Measurements from ENCODE around the gene PSME3. TPM values are rescaled to one million over a fixed set of nuclear protein-coding genes. Genes with fewer than 3 reads are reported as not detected.
A peak's percentile ranks its signal among the peaks of the same experiment; 100 is the strongest.

The PSME3 gene
- total RNA-seq, 1 donor from 2014 or later = 108 TPM

DNA sequence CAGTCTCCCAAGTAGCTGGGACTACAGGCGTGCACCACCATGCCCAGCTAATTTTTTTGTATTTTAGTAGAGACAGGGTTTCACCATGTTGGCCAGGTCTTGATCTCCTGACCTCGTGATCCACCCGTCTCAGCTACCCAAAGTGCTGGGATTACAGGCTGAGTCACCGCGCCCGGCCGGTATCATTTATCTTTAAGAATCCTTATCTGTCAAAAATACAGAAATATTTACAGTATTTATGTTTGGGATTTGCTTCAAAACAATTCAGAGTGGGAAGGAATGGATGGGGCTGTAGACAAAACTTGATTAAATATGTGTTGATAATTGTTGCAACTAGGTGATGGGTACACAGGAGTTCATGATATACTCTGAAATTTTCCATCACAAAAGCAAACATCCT lies 12.0 kb upstream of the PSME3 start:
- Mint-ChIP-seq H3K4me1 (peaks cover 9% of the 10 kb centered on the region), H3K27ac (no peak overlapping the region), H3K4me3 (no peak overlapping the region), H3K27me3 (ENCODE audit: insufficient read depth, low read depth) (peaks cover 4% of the 10 kb centered on the region), H3K9me3 (no peaks in the 10 kb centered on the region), H3K36me3 (peaks cover 8% of the 10 kb centered on the region)
- no peak overlapping the region for H3K9ac ChIP-seq
- H3K9me3 ChIP-seq (ENCODE audit: low read depth) = no peaks in the 10 kb centered on the region
- H3K79me2 ChIP-seq (ENCODE audit: low read depth) = peaks cover 20% of the 10 kb centered on the region
- no peak overlapping the region for H2AFZ ChIP-seq (replicated peaks)
- H3K4me2 ChIP-seq = no peak overlapping the region
- peaks cover 1% of the 10 kb centered on the region for H3K27me3 ChIP-seq
- no peaks in the 10 kb centered on the region for H3K4me1 ChIP-seq
- H3K4me3 ChIP-seq = no peak overlapping the region
- H4K20me1 ChIP-seq (ENCODE audit: low read depth) = no peaks in the 10 kb centered on the region
- peaks cover 18% of the 10 kb centered on the region for H3F3A ChIP-seq (ENCODE audit: low read depth)
- no peak overlapping the region for H3K27ac ChIP-seq
- H3K36me3 ChIP-seq = no peaks in the 10 kb centered on the region
- no peak for DNase-seq (ENCODE audit: low spot score)
- TF ChIP-seq EZH2 (IDR thresholded peaks at IDR 0.05) (no peak), EZH2phosphoT487 (IDR thresholded peaks at IDR 0.05) (no peak)
- TF ChIP-seq, protein P1, sequence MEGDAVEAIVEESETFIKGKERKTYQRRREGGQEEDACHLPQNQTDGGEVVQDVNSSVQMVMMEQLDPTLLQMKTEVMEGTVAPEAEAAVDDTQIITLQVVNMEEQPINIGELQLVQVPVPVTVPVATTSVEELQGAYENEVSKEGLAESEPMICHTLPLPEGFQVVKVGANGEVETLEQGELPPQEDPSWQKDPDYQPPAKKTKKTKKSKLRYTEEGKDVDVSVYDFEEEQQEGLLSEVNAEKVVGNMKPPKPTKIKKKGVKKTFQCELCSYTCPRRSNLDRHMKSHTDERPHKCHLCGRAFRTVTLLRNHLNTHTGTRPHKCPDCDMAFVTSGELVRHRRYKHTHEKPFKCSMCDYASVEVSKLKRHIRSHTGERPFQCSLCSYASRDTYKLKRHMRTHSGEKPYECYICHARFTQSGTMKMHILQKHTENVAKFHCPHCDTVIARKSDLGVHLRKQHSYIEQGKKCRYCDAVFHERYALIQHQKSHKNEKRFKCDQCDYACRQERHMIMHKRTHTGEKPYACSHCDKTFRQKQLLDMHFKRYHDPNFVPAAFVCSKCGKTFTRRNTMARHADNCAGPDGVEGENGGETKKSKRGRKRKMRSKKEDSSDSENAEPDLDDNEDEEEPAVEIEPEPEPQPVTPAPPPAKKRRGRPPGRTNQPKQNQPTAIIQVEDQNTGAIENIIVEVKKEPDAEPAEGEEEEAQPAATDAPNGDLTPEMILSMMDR (IDR thresholded peaks at IDR 0.05) = no peak

DNA sequence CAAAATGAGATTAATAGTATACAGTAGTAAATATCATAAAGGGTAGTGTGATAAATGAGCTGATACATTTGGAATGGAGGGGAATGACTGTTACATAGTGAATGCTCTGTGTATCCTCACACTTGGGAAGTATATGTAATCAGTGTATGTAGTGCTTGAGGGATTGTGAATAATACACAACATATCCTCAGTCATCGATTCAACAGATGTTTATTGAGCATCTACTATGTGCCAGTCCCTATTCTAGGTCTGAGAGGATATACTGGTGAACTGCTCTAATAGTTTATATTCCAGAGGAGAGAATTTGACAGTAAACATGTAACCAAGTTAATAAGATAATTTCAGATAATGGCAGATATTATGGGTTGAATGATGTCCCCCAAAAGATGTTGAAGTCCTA lies 5.7 kb upstream of the PSME3 start:
- Histone ChIP-seq H3K9me3 (ENCODE audit: low read depth) (no peaks in the 10 kb centered on the region), H3F3A (ENCODE audit: low read depth) (peaks cover 11% of the 10 kb centered on the region), H3K27ac (no peak overlapping the region), H3K79me2 (ENCODE audit: low read depth) (peaks cover 19% of the 10 kb centered on the region), H4K20me1 (ENCODE audit: low read depth) (no peaks in the 10 kb centered on the region), H3K4me1 (peaks cover 4% of the 10 kb centered on the region), H3K4me2 (no peak overlapping the region), H2AFZ (replicated peaks) (no peak overlapping the region), H3K4me3 (no peak overlapping the region), H3K36me3 (no peaks in the 10 kb centered on the region), H3K27me3 (peaks cover 29% of the 10 kb centered on the region), H3K9ac (no peak overlapping the region)
- H3K27ac Mint-ChIP-seq = no peak overlapping the region
- H3K4me3 Mint-ChIP-seq = no peak overlapping the region
- H3K27me3 Mint-ChIP-seq (ENCODE audit: insufficient read depth, low read depth) = peaks cover 6% of the 10 kb centered on the region
- H3K36me3 Mint-ChIP-seq = no peaks in the 10 kb centered on the region
- H3K9me3 Mint-ChIP-seq = no peaks in the 10 kb centered on the region
- peaks cover 13% of the 10 kb centered on the region for H3K4me1 Mint-ChIP-seq
- no peak for DNase-seq (ENCODE audit: low spot score)
- TF ChIP-seq EZH2 (IDR thresholded peaks at IDR 0.05) (no peak), EZH2phosphoT487 (IDR thresholded peaks at IDR 0.05) (no peak)
- TF ChIP-seq, protein P1 (IDR thresholded peaks at IDR 0.05) = no peak

DNA sequence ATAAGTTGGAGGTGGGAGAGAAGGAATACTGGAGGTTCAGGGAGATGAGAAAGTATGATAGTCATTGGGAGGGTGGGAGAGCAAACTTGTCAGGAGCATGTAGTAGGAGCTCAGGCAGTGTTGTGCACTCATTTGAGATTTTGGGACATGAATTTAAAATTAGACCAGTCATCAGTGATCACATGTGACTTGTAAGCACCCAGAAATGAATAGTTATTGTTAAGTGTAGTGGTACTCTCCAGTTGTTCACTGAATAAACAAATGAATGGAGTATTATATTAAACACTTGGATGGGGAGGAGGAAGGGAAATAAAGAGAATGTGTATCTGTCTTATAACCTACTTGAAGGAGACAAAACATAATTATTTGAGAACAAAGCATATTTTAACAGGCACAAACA lies 2.2 kb upstream of the PSME3 start:
- Histone ChIP-seq H4K20me1 (ENCODE audit: low read depth) (peaks cover 13% of the 10 kb centered on the region), H2AFZ (replicated peaks) (no peak overlapping the region), H3K9me3 (ENCODE audit: low read depth) (no peaks in the 10 kb centered on the region), H3K27me3 (peaks cover 29% of the 10 kb centered on the region), H3K4me2 (no peak overlapping the region), H3K79me2 (ENCODE audit: low read depth) (peaks cover 34% of the 10 kb centered on the region), H3K4me1 (peaks cover 11% of the 10 kb centered on the region), H3F3A (ENCODE audit: low read depth) (peaks cover 13% of the 10 kb centered on the region), H3K4me3 (no peak overlapping the region), H3K27ac (no peak overlapping the region), H3K9ac (no peak overlapping the region), H3K36me3 (no peaks in the 10 kb centered on the region)
- peak overlapping the region; percentile 4 for H3K4me3 Mint-ChIP-seq
- no peaks in the 10 kb centered on the region for H3K9me3 Mint-ChIP-seq
- H3K27ac Mint-ChIP-seq = no peak overlapping the region
- peaks cover 16% of the 10 kb centered on the region for H3K4me1 Mint-ChIP-seq
- peaks cover 2% of the 10 kb centered on the region for H3K36me3 Mint-ChIP-seq
- DNase-seq (ENCODE audit: low spot score) = no peak
- peaks cover 2% of the 10 kb centered on the region for H3K27me3 Mint-ChIP-seq (ENCODE audit: insufficient read depth, low read depth)
- no peak for TF ChIP-seq EZH2phosphoT487 (IDR thresholded peaks at IDR 0.05)
- TF ChIP-seq, protein P1 (IDR thresholded peaks at IDR 0.05) = no peak
- TF ChIP-seq EZH2 (IDR thresholded peaks at IDR 0.05) = no peak
